PC-9 (cell line): Measurements from ENCODE around the gene CTU2. TPM values are rescaled to one million over a fixed set of nuclear protein-coding genes. Genes with fewer than 3 reads are reported as not detected.

Source experiments
- BruUV-seq: library from RNA; stranded (reverse); fragments of 400-500 nt; replicated peaks from 2 replicates; lab custom pipeline; 2021; lab: Mats Ljungman, UMichigan
- CTCF ChIA-PET: fragments of 300-600 bp; sonication (Branson Sonifier 250); formaldehyde crosslinking; loops from one replicate; lab custom pipeline; 2022; ENCODE audit warnings: antibody characterized with exemption; lab: Charles Lee
- POLR2A ChIA-PET: fragments of 300-600 bp; sonication (Branson Sonifier 250); formaldehyde crosslinking; loops from one replicate; lab custom pipeline; 2022; ENCODE audit warnings: antibody characterized with exemption; ENCODE audit not compliant: unreplicated experiment; lab: Charles Lee
- DNase-seq, 2 experiments: peaks; one replicate each; pipeline versions ENCODE4 v3.0.0 to v3.0.0-alpha.2; 2015 to 2022; ENCODE audit warnings: mixed read lengths in 1 of 2
- H2AFZ ChIP-seq: fragments of 200-600 bp; sonication (generic); 2 replicates; pipeline ENCODE4 v1.8.1; 2017; ENCODE audit warnings: antibody characterized with exemption
- H3F3A ChIP-seq: fragments of 200-600 bp; sonication (generic); 2 replicates; pipeline ENCODE4 v1.8.1; 2017; ENCODE audit warnings: antibody characterized with exemption, mild to moderate bottlenecking, low read depth; ENCODE audit not compliant: insufficient read depth
- H3K27ac ChIP-seq: fragments of 200-600 bp; sonication (generic); 2 replicates; pipeline ENCODE4 v1.6.1; 2016; ENCODE audit warnings: mixed run types
- H3K27me3 ChIP-seq: fragments of 200-600 bp; sonication (generic); 2 replicates; pipeline ENCODE4 v1.6.1; 2016; ENCODE audit warnings: low read depth, mixed run types; ENCODE audit not compliant: insufficient read depth
- H3K36me3 ChIP-seq: fragments of 200-600 bp; sonication (generic); 2 replicates; pipeline ENCODE4 v1.6.1; 2016; ENCODE audit warnings: low read depth, mixed run types
- H3K4me1 ChIP-seq: fragments of 200-600 bp; sonication (generic); replicated peaks from 2 replicates; pipeline ENCODE4 v1.6.1; 2016; ENCODE audit warnings: mixed run types; ENCODE audit not compliant: insufficient read depth
- H3K4me2 ChIP-seq: fragments of 200-600 bp; sonication (generic); 2 replicates; pipeline ENCODE4 v1.6.1; 2017; ENCODE audit warnings: mixed run types
- H3K4me3 ChIP-seq: fragments of 200-600 bp; sonication (generic); 2 replicates; pipeline ENCODE4 v1.6.1; 2016; ENCODE audit warnings: mixed run types
- H3K79me2 ChIP-seq: fragments of 200-600 bp; sonication (generic); 2 replicates; pipeline ENCODE4 v1.6.1; 2017; ENCODE audit warnings: low read depth, mixed run types
- H3K9me2 ChIP-seq: fragments of 200-600 bp; sonication (generic); 2 replicates; pipeline ENCODE4 v1.8.1; 2017; ENCODE audit warnings: mild to moderate bottlenecking; ENCODE audit not compliant: insufficient read depth
- H3K9me3 ChIP-seq: fragments of 200-600 bp; sonication (generic); 2 replicates; pipeline ENCODE4 v1.8.1; 2016; ENCODE audit warnings: low read depth; ENCODE audit not compliant: insufficient read depth
- H4K20me1 ChIP-seq: fragments of 200-600 bp; sonication (generic); 2 replicates; pipeline ENCODE4 v1.8.1; 2017; ENCODE audit not compliant: insufficient read depth
- EZH2 ChIP-seq: fragments of 200-600 bp; sonication (generic); IDR thresholded peaks from 2 replicates; pipeline ENCODE4 v1.8.0; 2017; ENCODE audit warnings: antibody characterized with exemption, low read depth
- intact Hi-C: fragments of 100-400 bp; cut with micrococcal nuclease; formaldehyde crosslinking; loops from one replicate; pipeline ENCODE4 v1.10.0; 2022; ENCODE audit not compliant: unreplicated experiment
- microRNA-seq: library from miRNA; unstranded; fragments of <30 nt; microRNA quantifications from one replicate; pipeline ENCODE4 v1.2.0, GENCODE V29; 2021; ENCODE audit warnings: borderline number of aligned reads, borderline replicate concordance
- total RNA-seq: library from RNA; stranded (reverse); gene quantifications from 2 replicates; pipeline ENCODE4 v1.2.3, GENCODE V29; 2021
- TF ChIP-seq, protein P1 (sequence below): fragments of 200-600 bp; sonication (generic); conservative IDR thresholded peaks from 2 replicates; pipeline ENCODE4 v1.6.1; 2017; ENCODE audit warnings: mixed run types, antibody characterized with exemption, mild to moderate bottlenecking, moderate library complexity

The CTU2 gene
- total RNA-seq, 1 experiment from 2014 or later, result 20.0 TPM

DNA sequence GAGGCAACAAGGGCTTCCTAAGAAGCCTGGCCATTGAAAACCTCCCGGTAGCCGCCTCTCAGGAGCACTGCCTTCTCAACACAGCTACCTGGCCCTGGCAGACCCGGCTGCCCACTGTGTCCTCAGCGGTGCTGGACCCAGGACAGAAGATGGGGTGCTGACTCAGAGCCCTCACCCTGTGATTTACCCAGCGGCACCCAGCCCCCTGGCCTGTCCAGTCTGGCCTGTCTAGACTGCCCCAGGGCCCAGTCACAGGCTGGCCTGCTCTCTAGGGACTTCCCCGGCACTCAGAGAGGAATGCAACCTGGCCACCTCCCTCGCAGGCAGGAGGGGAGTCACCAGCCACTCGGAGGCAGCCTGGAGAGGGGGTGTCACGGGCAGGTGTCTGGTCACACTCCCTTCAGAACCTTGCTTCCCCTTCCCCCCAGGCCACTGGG lies 58.6 kb downstream of the CTU2 start:
- Histone ChIP-seq H3K9me3 (no peaks in the 10 kb centered on the region), H3K4me3 (peak overlapping the region; percentile 49; the same call in 1 of the 2 replicates), H3K36me3 (no peaks in the 10 kb centered on the region), H3K4me2 (peak overlapping the region; percentile 83), H3K9me2 (no peaks in the 10 kb centered on the region), H3F3A (peaks cover 83% of the 10 kb centered on the region), H4K20me1 (peaks cover 42% of the 10 kb centered on the region), H3K79me2 (peaks cover 87% of the 10 kb centered on the region), H2AFZ (no peak overlapping the region), H3K27ac (peak overlapping the region; percentile 63), H3K4me1 (peaks cover 98% of the 10 kb centered on the region), H3K27me3 (no peaks in the 10 kb centered on the region)
- ChIA-PET POLR2A (interaction anchor here (0.7 kb wide), 1 partner anchor 556 kb away, joined by 7 read pairs; no protein-coding TSS in a partner anchor), CTCF (interaction anchor here (1.4 to 2.2 kb wide), 2 partner anchors 20 to 28 kb away, joined by 8 to 16 read pairs; no protein-coding TSS in a partner anchor)
- TF ChIP-seq EZH2, result no peak
- TF ChIP-seq, protein P1, sequence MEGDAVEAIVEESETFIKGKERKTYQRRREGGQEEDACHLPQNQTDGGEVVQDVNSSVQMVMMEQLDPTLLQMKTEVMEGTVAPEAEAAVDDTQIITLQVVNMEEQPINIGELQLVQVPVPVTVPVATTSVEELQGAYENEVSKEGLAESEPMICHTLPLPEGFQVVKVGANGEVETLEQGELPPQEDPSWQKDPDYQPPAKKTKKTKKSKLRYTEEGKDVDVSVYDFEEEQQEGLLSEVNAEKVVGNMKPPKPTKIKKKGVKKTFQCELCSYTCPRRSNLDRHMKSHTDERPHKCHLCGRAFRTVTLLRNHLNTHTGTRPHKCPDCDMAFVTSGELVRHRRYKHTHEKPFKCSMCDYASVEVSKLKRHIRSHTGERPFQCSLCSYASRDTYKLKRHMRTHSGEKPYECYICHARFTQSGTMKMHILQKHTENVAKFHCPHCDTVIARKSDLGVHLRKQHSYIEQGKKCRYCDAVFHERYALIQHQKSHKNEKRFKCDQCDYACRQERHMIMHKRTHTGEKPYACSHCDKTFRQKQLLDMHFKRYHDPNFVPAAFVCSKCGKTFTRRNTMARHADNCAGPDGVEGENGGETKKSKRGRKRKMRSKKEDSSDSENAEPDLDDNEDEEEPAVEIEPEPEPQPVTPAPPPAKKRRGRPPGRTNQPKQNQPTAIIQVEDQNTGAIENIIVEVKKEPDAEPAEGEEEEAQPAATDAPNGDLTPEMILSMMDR, result no peak
- peak; percentile 98 to 100 for DNase-seq
- intact Hi-C loops, result loop anchor here (1.0 to 5.0 kb wide), 3 partner anchors 10 to 898 kb away; partner anchors contain the start of genes CDT1 and SLC7A5
- no TSS peak for BruUV-seq

Small RNAs within 50 kb of the gene (microRNA-seq; reads per million reads assigned to microRNA genes)
- gene MIR4722, result not detected

Other genes starting within 250 kb of the CTU2 start
- gene ZC3H18, start 136.1 kb upstream of the CTU2 start, total RNA-seq, result 76.4 and 78.4 TPM in 2 replicates
- gene IL17C, start 67.9 kb upstream of the CTU2 start, total RNA-seq, result not detected in 2 replicates
- gene CYBA, start 55.5 kb upstream of the CTU2 start, total RNA-seq, result 6.3 and 8.0 TPM in 2 replicates
- gene MVD, start 43.4 kb upstream of the CTU2 start, total RNA-seq, result 146 and 168 TPM in 2 replicates
- gene SNAI3, start 20.0 kb upstream of the CTU2 start, total RNA-seq, result 1.3 and 2.0 TPM in 2 replicates
- 25.6 and 29.4 TPM in 2 replicates for gene RNF166, start 95 bp upstream of the CTU2 start, total RNA-seq
- gene PIEZO1, start 78.7 kb downstream of the CTU2 start, total RNA-seq, result 391 and 426 TPM in 2 replicates
- 73.2 and 95.4 TPM in 2 replicates for gene CDT1, start 97.3 kb downstream of the CTU2 start, total RNA-seq
- gene APRT, start 105.4 kb downstream of the CTU2 start, total RNA-seq, result 213 and 226 TPM in 2 replicates
- 62.3 and 75.7 TPM in 2 replicates for gene GALNS, start 150.4 kb downstream of the CTU2 start, total RNA-seq
- gene TRAPPC2L, start 150.6 kb downstream of the CTU2 start, total RNA-seq, result 82.6 and 101 TPM in 2 replicates
- not detected in 2 replicates for gene PABPN1L, start 160.2 kb downstream of the CTU2 start, total RNA-seq